Stimulated activated CD4-positive, alpha-beta T cell treated with anti-CD3 and anti-CD28 coated beads, Interleukin-2, amount 100 ng/mL, for 4 hours (primary cell): ENCODE measurements around the gene FBXW4.
A peak's percentile ranks its signal among the peaks of the same experiment; 100 is the strongest.

Experiments
- DNase-seq: peaks from one replicate; pipeline ENCODE4 v3.0.0-alpha.2; 2020; ENCODE audit warnings: low read depth

Gene FBXW4, protein sequence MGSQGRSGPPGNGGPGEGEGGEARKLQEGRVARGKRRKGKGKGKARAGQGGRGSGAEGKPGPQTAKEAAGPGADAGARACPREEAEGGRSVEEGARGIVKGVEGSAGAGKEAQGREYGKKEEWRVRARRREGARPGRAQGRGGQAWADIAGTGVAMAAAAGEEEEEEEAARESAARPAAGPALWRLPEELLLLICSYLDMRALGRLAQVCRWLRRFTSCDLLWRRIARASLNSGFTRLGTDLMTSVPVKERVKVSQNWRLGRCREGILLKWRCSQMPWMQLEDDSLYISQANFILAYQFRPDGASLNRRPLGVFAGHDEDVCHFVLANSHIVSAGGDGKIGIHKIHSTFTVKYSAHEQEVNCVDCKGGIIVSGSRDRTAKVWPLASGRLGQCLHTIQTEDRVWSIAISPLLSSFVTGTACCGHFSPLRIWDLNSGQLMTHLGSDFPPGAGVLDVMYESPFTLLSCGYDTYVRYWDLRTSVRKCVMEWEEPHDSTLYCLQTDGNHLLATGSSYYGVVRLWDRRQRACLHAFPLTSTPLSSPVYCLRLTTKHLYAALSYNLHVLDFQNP

DNA sequence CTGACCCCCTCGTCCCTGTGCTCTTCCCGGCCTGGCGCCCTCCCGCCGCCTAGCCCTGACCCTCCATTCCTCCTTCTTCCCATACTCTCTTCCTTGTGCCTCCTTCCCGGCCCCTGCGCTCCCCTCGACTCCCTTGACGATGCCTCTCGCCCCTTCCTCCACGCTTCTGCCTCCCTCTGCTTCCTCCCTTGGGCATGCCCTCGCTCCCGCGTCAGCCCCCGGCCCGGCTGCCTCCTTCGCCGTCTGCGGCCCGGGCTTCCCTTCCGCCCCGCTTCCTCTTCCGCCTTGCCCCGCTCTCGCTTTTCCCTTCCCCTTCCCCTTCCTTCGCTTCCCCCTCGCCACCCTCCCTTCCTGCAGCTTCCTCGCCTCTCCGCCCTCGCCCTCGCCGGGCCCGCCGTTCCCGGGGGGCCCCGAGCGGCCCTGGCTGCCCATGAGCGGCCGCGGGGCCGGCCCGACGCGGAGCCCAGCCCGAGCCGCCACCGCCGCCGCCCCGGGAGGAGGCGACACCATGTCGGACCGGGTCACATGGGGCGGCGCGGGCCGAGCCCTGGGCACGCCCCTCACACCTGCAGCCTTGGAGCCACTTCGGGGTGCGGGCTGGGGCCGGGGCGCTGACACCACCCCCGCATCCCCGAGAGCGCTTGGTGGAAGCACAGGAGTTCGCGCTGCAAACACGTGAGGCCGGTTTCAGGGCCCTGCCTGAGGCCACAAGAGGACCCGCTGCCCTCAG lies at the start of gene FBXW4:
TSS of gene FBXW4 (minus strand) at position 497 of the 730 bp plus-strand sequence. CDS start at position 432, 65 bp downstream.
- DNase-seq: peak; percentile 69

DNA sequence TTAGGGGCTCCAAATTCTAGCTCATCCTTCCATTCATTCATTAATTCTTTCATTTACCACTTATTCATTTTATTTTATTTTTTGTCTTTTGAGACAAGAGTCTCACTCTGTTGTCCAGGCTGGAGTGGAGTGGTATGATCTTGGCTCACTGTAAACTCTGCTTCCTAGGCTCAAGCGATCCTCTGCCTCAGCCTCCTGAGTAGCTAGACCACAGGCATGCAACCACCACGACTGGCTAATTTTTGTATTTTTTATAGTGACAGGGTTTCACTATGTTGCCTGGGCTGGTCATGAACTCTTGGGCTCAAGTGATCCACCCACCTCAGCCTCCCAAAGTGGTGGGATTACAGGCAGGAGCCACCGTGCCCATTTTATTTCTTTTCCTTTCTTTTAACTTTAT lies 49.3 kb upstream of the FBXW4 start:
- no peak for DNase-seq

DNA sequence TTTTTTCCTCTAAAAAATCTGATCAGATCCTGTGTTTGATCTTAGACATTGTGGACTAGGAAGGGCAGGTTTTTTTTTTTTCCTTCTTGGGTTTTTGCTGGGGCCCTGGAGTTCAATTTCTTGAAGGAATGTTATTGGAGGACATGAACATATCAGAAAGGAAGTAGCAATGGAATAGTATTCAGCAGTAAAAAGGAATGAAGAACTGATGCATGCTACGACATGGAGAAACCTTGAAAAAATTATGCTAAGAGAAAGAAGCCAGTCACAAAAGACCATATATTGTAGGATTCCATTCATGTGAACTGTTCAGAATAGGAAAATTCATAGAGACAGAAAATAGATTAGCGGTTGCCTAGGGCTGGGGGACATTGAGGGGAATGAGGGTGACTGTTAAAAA lies 47.0 kb upstream of the FBXW4 start:
- no peak for DNase-seq

DNA sequence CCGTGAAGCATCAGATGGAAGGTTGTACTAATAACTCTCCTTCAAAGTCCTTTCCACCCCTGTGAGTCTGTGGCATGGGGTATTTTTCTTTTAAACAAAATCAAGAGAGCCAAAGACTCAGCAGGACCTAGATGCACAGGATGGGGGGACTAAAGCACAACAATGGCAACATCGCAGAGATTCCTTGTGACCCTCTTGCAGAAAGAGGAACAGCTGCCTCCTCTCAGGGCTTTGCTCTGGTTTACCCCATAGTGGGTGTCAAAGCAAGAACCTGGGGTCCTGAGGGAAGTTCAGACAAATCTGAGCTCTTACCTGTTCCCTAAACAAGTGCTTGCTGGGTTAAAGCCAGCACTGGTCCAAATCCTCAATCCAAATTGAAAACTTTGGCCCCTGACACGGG lies 41.7 kb upstream of the FBXW4 start:
- no peak for DNase-seq

DNA sequence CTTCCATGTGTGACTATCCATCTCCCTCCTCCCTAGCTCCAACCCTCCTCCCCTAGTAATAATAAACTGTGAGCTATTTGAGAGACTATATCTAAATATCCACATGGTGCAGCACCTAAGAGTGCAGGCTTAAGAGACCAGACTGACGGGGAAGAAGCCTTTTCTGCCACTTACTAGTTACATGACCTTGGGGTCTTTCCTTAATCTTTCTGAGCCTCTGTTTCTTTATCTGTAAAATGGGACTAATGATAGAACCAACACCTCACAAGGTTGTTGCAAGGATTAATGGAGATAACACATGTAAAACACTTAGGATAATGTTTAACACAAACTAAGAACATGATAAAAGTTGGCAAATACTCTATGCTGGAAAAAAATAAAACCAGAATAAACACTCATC lies 37.1 kb upstream of the FBXW4 start:
- DNase-seq: no peak

DNA sequence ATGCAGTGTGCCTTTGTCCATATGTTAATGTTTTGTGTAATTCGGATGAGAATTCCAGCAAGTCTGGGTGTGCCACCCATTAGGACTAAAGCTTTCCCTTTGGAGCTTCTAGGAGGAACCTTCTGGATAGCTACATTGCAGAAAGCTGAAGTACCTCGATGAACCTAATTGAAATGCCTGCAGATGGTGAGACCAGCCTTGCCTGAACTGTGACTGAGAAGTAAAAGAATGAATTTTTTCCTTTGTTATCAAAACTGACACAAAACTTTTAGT lies 31.1 kb upstream of the FBXW4 start:
- DNase-seq: no peak

DNA sequence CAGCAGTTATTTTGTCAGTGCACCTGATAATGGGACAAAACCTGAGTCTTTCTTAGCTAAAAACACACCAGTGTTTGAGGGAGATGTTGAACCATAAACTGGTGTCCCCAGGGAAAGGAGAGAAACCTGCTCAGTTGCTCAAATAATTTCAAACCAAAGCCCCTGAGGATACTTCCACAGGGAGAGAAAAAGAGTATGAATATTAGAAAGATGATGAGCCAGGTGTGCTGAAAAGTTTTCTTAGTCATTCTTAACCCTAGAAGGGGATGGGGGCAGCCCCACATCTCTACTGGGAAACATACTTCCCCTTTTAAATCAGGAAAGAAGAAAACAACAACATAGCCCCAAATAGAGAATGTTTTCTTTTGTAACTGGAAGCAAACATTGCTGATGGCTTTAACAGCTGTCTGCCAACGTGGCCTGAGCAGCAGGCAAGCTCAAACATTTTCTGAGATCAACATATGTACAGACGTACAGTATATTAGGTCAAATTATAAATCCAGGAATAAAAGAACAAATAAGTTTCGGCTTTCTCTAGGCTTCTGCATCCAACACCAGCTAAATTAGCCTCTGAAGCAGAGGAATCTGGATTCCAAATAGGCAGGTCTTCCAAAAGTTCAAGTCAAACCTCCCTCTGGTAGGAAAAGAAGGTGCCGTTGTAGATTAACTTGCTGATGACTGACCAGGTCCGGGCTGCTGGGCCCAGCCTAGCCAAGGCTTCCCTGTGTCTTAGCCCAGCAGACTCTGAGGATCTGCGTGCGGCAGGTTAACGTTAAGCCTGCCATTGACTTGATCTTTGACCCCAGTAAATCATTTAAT lies 30.5 kb upstream of the FBXW4 start:
- DNase-seq: no peak

DNA sequence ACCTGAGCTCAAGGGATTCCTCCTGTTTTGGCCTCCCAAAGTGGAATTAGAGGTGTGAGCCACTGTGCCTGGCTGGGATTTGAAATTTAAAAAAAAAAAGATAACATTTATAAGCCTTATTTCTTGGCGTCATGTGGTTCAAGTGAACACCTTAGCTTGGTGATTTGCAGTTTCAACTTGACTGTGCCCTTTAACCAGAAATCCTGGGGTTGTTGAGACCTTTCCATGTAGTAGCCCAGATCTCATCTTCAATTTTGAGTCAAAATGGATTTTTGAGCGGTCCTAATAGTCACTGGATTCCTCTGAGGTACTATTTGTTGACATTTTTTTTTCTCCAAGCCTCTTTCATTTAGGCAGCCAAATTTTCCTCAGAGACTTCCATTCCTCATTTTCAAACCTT lies 29.5 kb upstream of the FBXW4 start:
- DNase-seq: no peak

DNA sequence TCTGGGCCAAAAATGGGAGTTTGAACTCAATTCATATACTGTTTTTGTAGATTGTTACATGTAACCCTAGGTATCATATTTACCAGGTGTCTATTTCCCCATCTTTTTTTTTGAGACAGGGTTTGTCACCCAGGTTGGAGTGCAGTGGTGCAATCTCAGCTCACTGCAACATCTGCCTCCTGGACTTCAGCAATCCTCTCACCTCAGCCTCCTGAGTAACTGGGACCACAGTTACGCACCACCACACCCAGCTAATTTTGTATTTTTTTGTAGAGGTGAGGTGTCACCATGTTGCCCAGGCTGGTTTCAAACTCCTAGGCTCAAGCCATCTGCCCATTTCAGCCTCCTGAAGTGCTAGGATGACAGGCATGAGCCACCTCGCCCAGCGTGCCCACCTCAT lies 28.2 kb upstream of the FBXW4 start:
- no peak for DNase-seq

DNA sequence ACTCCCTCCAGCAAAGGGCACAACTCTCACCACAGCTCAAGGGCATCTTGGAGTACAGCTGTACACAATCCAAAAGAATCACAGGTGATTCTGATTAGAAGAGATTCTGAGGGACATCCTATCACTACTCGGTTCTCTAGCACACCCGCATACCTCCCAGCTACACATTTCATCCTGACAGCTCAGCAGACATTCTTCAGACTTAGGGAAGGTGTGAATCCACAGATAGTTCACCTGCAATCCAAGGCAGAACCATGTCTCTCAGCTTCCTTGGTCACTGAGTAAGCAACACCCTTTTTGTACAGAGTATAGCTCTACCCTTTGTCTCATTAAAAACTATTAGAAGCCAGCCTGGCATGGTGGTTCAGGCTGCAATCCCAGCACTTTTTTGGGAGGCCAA lies 26.8 kb upstream of the FBXW4 start:
- no peak for DNase-seq

DNA sequence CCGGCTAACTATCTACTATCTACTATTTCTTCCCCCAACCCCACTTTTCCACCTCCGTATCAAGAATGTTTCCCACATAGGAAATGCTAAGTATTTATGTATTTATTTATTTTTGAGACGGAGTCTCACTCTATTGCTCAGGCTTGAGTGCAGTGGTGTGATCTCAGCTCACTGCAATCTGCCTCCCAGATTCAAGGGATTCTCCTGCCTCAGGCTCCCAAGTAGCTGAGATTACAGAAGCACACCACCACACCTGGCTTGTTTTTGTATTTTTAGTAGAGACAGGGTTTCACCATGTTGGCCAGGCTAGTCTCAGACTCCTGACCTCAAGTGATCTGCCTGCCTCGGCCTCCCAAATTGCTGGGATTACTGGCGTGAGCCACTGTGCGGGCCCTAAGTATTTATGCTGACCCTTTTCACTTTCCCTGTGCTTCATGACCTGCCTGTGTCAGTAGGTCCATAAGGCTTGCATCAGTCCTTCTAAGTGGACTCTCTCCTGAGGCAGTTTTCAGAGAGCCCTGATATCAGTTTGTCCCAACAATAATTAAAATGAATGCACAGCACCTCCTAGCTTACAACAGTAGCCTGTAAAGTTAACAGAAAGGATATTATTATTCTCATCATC lies 25.7 kb upstream of the FBXW4 start:
- DNase-seq: no peak

DNA sequence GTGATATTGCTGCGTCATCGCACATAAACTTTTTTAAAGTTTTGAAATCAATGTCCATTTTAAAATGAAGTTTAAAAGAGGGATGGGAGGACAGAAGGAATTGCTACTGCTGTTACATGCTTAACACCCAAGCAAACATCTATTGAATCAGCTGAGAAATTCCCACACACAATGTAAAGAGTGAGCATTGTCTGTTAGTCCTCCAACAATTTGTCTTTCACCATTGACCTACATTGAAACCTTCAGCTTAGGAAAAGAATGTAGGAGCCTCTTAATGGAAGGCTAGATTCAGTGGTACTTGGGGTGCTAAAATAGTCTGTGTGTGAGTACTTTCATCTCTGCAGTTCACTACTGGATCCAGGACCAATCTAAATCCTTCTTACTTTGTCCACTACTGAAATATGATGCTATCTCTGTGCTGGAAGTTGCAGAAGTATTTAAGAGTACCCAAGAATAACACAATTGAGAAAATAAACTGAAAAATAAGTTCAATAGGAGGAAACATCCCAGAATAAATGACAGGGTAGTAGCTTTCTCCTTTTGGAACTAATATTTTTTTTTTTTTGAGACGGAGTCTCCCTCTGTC lies 23.8 kb upstream of the FBXW4 start:
- no peak for DNase-seq

DNA sequence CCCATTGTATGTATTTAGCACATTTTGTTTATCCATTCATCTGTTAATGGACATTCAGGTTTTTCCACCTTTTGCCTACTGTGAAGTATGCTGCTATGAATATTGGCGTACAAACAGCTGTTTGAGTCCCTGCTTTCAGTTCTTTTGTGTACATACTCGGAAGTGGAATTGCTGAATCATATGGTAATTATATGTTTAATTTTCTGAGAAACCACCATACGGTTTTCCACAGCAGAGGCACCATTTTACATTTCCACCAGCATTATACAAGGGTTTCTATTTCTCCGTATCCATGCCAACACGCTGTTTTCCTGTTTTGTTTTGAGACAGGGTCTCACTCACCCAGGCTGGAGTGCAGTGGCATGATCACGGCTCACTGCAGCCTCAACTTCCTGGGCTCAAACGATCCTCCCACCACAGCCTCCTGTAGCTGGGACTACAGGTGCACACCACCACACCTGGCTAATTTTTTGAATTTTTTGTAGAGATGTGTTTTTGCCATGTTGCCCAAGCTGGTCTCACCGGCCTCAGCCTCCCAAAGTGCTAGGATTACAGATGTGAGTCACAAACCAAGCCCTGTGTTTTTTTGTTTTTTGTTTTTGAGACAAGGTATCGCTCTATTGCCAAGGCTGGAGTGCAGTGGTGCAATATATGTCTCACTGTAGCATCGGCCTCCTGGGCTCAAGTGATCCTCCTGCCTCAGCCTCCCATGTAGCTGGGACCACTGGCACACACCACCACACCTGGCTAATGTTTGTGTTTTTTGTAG lies 22.1 kb upstream of the FBXW4 start:
- DNase-seq: no peak

DNA sequence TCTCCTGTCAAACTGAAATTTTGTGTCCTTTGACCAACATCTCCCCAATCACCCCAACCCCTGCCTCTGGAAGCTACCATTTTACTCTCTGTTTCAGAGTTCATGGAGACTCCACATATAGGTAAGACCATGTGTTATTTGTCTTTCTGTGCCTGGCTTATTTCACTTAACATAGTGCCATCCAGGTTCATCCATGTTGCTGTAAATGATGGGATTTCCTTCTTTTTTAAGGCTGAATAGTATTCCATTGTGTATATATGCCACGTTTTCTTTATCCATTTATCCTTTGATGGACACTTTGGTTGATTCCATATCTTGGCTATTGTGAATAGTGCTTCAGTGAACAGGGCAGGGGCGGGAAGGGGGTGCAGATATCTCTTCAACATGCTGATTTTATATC lies 18.0 kb upstream of the FBXW4 start:
- no peak for DNase-seq

DNA sequence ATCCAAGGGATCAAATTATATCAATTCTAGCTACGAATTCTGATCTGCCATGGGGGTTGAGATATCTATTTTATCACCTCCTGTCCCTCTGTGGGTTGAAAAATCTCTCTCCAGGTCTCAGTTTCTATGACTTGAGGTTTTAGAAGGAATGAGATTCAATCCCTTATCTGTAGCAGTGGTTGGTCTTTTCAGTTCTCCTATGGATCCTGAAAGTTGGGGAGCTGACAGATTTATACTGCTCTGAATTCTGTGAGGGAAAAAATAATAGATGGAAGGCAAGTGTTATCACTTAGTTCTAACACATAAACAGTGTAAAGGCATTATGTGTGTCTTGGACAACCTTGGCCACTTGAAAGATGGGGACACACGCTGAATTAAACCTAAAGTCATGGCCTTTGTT lies 15.8 kb upstream of the FBXW4 start:
- DNase-seq: no peak

DNA sequence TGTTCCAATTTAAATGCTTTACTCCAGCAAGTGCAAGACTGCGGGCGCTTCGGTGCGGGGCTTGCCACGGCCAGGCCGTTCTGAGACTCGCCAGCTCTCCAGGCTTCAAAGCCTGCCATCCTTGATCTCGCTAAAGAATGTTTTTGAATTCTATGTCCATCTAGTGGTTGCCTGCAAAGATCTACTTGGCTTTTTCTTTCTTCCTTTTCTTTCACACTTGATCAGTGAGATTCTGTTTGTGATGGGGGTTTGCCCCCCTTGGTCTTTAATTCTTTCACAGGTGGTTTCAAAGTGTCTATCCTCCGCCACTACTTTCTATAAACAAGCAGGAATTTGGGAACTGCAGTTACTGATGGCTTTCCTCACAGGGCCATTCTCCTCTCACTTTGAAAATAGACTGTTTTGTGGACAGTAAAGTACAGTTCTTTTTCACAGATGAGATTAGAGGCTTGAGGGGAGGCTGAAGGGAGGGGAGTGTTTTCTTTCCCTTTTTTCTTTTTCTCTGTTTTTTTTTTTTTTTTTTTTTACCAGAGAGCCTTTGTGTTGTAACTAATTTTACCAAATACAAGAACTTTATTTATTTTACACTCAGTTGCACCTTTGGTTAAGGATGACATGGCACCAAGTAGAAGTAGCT lies 15.2 kb upstream of the FBXW4 start:
- DNase-seq: no peak

DNA sequence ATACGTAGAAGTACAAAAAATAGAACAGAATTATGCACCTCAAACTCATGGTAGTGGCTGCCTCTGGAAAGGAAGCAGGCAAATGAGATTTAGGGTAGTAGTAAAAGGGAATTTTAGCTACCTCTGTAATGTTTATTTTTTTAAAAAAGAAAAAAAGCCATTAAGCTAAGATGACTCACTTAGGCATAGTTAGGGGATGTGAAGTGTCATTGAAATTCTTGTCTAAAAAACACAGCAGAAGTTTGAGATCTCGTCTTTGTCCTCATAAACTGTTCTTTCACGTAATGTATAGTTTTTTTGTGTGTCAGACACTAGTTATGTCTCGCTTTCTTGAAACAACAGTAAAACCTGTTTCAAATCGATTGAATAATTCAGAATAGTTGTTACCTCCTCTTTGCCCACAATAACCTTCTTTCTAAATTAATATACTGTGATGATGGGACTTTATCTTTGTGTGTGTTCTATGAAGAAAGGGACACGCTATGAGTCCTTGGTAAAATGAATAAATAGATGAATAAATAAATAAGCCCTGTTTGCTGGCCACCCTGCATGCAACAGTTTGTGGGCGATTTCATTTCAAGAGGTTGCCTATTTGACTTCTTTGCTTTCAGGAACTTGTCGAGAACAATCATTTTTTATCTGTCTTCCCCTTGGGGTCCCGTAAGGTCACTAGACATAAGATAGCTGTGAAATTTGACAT lies 14.5 kb upstream of the FBXW4 start:
- DNase-seq: no peak

DNA sequence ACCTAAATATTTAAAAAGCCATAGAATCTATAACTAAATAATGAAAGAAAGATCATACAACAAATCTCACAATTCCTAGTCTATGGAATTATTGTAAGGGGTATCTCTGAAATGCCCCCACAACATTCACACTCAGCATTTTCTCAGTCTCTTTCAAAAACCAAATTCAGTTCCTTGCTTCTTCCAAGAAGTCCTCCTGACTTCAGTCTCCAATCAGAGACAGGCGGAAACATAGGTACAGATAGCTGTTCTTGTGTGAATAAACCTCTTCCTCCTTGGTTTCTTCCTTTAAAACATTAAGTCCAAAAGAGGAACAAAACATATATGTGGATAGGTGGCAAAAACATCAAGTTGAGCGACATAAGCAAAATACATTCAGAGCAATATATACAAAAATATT lies 13.9 kb upstream of the FBXW4 start:
- DNase-seq: no peak

DNA sequence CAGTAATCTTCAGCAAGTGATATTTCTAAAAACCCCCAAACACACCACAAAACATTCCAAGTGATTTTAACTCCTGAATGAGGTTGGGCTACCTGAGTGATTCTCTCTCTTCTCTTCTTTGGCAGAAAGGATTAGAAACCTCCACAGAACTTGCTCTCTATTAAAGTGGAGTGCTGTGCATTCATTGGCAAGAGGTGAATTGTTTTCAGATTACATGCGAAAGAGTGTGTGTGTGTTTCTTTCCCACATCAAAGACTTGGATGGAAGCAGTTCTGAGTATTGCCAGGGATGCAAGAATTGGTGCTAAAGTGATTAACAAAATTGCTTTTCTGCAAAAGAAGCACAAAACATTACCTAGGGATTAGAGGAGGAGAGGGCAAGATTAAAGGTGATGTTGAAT lies 13.1 kb upstream of the FBXW4 start:
- no peak for DNase-seq

DNA sequence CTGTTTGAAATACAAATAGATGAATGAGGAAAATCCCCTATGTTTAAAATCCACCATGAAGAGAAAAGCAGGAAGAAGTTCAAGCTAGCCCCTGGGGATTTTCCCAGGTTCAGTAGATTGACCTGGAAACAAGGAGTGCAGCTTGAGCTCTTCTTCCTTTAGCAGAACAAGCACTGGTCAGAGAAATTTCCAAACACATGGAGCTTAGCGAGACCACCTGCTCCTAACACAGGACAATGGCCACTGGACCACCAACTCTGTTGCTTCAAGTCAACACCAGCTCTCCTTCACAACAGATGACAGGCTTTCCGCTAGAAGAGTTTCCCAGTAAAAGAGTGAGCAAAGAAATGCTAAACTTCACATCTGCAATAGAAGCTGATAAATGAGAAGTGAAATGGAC lies 9.4 kb upstream of the FBXW4 start:
- no peak for DNase-seq
